K562 (cell line): ENCODE results near the gene SNRNP200. TPM values are rescaled to one million over a fixed set of nuclear protein-coding genes. Genes with fewer than 3 reads are reported as not detected.

Experiments
- ESRRA ChIP-seq: fragments of 450-650 bp; IDR thresholded peaks from 2 replicates; pipeline ENCODE4 v1.6.1; 2014; ENCODE audit warnings: low read depth, mild to moderate bottlenecking, moderate library complexity, borderline replicate concordance
- PCBP1 ChIP-seq: fragments of 200-400 bp; formaldehyde crosslinking; IDR thresholded peaks from 2 replicates; pipeline ENCODE4 v1.6.1; 2018; ENCODE audit warnings: mild to moderate bottlenecking, low read depth, low read length; ENCODE audit not compliant: poor library complexity, severe bottlenecking
- polyA plus RNA-seq, 8 experiments: library from polyadenylated mRNA; depleted of rRNA in 4 of 8; stranded (reverse) in 5 of 8; unstranded in 3 of 8; fragments of >200 nt; fragmentation: Nextera tagmentation in 2 of 8; fragmentation: Illumina TruSeq in 1 of 8; extraction: Ambion mirVana in 2 of 8; extraction: Trizol in 1 of 8; gene quantifications; 2 replicates each; pipeline versions ENCODE4 v1.2.1 to v1.2.3, GENCODE V29; 2011 to 2014; ENCODE audit warnings: inconsistent platforms in 1 of 8, missing spikeins in 1 of 8
- total RNA-seq, 7 experiments: library from RNA; depleted of rRNA in 6 of 7; stranded (reverse); fragments of >200 nt in 6 of 7; fragmentation: Illumina TruSeq in 2 of 7; extraction: Trizol in 2 of 7; gene quantifications; 2 replicates each; pipeline versions ENCODE4 v1.2.1 to v1.2.3, GENCODE V29; 2011 to 2021; ENCODE audit warnings: low replicate concordance in 1 of 7
- TF ChIP-seq, protein P1 (sequence below): fragments of 450-650 bp; IDR thresholded peaks from 2 replicates; pipeline ENCODE4 v1.6.1; 2016; ENCODE audit warnings: mild to moderate bottlenecking, moderate library complexity
- TF ChIP-seq, protein P2 (sequence below): sonication (generic); formaldehyde crosslinking; IDR thresholded peaks from 2 replicates; pipeline ENCODE4 v1.8.1; 2023; ENCODE audit warnings: missing genetic modification reagents, mild to moderate bottlenecking, borderline replicate concordance

The SNRNP200 gene
- total and polyA plus RNA-seq, 9 of the 15 experiments (the other 6 are each of a cell fraction or from before 2014, with no cell fraction given) = 76.1 to 231 (median 155) TPM

DNA sequence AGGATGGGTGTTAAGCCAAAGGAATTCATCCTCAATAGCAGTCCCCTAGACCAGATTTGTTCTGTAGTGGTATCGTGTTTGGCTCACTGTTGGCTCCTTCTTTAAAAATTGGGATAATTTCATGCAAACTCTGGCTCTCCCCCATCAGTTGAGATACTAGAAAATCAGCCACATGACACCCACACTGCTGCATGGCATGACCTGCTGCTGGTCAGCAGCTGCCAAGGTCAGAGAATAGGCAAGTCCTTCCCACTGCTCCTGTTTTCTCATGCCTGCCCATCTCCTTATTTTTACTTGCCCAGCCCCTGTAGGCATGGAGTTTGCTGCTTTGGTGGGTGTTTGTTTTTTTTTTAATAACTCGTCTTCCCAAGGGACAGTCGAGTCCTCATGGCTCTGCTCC lies 1.0 kb upstream of the SNRNP200 start (continued):
- TF ChIP-seq, protein P1, sequence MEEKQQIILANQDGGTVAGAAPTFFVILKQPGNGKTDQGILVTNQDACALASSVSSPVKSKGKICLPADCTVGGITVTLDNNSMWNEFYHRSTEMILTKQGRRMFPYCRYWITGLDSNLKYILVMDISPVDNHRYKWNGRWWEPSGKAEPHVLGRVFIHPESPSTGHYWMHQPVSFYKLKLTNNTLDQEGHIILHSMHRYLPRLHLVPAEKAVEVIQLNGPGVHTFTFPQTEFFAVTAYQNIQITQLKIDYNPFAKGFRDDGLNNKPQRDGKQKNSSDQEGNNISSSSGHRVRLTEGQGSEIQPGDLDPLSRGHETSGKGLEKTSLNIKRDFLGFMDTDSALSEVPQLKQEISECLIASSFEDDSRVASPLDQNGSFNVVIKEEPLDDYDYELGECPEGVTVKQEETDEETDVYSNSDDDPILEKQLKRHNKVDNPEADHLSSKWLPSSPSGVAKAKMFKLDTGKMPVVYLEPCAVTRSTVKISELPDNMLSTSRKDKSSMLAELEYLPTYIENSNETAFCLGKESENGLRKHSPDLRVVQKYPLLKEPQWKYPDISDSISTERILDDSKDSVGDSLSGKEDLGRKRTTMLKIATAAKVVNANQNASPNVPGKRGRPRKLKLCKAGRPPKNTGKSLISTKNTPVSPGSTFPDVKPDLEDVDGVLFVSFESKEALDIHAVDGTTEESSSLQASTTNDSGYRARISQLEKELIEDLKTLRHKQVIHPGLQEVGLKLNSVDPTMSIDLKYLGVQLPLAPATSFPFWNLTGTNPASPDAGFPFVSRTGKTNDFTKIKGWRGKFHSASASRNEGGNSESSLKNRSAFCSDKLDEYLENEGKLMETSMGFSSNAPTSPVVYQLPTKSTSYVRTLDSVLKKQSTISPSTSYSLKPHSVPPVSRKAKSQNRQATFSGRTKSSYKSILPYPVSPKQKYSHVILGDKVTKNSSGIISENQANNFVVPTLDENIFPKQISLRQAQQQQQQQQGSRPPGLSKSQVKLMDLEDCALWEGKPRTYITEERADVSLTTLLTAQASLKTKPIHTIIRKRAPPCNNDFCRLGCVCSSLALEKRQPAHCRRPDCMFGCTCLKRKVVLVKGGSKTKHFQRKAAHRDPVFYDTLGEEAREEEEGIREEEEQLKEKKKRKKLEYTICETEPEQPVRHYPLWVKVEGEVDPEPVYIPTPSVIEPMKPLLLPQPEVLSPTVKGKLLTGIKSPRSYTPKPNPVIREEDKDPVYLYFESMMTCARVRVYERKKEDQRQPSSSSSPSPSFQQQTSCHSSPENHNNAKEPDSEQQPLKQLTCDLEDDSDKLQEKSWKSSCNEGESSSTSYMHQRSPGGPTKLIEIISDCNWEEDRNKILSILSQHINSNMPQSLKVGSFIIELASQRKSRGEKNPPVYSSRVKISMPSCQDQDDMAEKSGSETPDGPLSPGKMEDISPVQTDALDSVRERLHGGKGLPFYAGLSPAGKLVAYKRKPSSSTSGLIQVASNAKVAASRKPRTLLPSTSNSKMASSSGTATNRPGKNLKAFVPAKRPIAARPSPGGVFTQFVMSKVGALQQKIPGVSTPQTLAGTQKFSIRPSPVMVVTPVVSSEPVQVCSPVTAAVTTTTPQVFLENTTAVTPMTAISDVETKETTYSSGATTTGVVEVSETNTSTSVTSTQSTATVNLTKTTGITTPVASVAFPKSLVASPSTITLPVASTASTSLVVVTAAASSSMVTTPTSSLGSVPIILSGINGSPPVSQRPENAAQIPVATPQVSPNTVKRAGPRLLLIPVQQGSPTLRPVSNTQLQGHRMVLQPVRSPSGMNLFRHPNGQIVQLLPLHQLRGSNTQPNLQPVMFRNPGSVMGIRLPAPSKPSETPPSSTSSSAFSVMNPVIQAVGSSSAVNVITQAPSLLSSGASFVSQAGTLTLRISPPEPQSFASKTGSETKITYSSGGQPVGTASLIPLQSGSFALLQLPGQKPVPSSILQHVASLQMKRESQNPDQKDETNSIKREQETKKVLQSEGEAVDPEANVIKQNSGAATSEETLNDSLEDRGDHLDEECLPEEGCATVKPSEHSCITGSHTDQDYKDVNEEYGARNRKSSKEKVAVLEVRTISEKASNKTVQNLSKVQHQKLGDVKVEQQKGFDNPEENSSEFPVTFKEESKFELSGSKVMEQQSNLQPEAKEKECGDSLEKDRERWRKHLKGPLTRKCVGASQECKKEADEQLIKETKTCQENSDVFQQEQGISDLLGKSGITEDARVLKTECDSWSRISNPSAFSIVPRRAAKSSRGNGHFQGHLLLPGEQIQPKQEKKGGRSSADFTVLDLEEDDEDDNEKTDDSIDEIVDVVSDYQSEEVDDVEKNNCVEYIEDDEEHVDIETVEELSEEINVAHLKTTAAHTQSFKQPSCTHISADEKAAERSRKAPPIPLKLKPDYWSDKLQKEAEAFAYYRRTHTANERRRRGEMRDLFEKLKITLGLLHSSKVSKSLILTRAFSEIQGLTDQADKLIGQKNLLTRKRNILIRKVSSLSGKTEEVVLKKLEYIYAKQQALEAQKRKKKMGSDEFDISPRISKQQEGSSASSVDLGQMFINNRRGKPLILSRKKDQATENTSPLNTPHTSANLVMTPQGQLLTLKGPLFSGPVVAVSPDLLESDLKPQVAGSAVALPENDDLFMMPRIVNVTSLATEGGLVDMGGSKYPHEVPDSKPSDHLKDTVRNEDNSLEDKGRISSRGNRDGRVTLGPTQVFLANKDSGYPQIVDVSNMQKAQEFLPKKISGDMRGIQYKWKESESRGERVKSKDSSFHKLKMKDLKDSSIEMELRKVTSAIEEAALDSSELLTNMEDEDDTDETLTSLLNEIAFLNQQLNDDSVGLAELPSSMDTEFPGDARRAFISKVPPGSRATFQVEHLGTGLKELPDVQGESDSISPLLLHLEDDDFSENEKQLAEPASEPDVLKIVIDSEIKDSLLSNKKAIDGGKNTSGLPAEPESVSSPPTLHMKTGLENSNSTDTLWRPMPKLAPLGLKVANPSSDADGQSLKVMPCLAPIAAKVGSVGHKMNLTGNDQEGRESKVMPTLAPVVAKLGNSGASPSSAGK = 0 out of 2 replicates have a peak, but pooled peaks have one; percentile 12
- TF ChIP-seq PCBP1 = no peak
- TF ChIP-seq ESRRA = 0 out of 2 replicates have a peak, but pooled peaks have one; percentile 12
- TF ChIP-seq, protein P2, sequence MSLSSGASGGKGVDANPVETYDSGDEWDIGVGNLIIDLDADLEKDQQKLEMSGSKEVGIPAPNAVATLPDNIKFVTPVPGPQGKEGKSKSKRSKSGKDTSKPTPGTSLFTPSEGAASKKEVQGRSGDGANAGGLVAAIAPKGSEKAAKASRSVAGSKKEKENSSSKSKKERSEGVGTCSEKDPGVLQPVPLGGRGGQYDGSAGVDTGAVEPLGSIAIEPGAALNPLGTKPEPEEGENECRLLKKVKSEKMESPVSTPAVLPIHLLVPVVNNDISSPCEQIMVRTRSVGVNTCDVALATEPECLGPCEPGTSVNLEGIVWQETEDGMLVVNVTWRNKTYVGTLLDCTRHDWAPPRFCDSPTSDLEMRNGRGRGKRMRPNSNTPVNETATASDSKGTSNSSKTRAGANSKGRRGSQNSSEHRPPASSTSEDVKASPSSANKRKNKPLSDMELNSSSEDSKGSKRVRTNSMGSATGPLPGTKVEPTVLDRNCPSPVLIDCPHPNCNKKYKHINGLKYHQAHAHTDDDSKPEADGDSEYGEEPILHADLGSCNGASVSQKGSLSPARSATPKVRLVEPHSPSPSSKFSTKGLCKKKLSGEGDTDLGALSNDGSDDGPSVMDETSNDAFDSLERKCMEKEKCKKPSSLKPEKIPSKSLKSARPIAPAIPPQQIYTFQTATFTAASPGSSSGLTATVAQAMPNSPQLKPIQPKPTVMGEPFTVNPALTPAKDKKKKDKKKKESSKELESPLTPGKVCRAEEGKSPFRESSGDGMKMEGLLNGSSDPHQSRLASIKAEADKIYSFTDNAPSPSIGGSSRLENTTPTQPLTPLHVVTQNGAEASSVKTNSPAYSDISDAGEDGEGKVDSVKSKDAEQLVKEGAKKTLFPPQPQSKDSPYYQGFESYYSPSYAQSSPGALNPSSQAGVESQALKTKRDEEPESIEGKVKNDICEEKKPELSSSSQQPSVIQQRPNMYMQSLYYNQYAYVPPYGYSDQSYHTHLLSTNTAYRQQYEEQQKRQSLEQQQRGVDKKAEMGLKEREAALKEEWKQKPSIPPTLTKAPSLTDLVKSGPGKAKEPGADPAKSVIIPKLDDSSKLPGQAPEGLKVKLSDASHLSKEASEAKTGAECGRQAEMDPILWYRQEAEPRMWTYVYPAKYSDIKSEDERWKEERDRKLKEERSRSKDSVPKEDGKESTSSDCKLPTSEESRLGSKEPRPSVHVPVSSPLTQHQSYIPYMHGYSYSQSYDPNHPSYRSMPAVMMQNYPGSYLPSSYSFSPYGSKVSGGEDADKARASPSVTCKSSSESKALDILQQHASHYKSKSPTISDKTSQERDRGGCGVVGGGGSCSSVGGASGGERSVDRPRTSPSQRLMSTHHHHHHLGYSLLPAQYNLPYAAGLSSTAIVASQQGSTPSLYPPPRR = 0 out of 2 replicates have a peak, but pooled peaks have one; percentile 52
- TF ChIP-seq, all 486 proteins: peak for 4
